DMS53 treated with DMSO at 0.1 percent for 48 hours (cell line): ENCODE data around the gene ATP2A2.

Source experiments
- DNase-seq: peaks from one replicate; lab custom pipeline; 2025; ENCODE audit not compliant: unreplicated experiment; lab: John Stamatoyannopoulos, UW

The ATP2A2 gene

GRCh38 chr12:110258466-110258865 lies 22.6 kb upstream of the ATP2A2 start:
- DNase-seq, result no peak

GRCh38 chr12:110262442-110263388 lies 18.3 kb upstream of the ATP2A2 start:
- no peak for DNase-seq

- no peak for DNase-seq
Observed at GRCh38 chr12:110266381-110266960, 14.6 kb upstream of the ATP2A2 start.

- DNase-seq, result no peak
Observed at GRCh38 chr12:110266980-110267620, 13.9 kb upstream of the ATP2A2 start.

- no peak for DNase-seq
Observed at GRCh38 chr12:110269622-110270124, 11.4 kb upstream of the ATP2A2 start.

GRCh38 chr12:110270125-110270962 lies 10.7 kb upstream of the ATP2A2 start:
- peak; percentile 65 for DNase-seq

- no peak for DNase-seq
Observed at GRCh38 chr12:110271015-110271414, 10.0 kb upstream of the ATP2A2 start.

- DNase-seq, result no peak
Observed at GRCh38 chr12:110277530-110278254, 3.4 kb upstream of the ATP2A2 start.

- no peak for DNase-seq
Observed at GRCh38 chr12:110278255-110278536, 2.9 kb upstream of the ATP2A2 start.

- no peak for DNase-seq
Observed at GRCh38 chr12:110279566-110280375, 1.3 kb upstream of the ATP2A2 start.

- peak; percentile 56 for DNase-seq
Observed at GRCh38 chr12:110280392-110280778, 662 bp upstream of the ATP2A2 start.

- peak; percentile 32 for DNase-seq
Observed at GRCh38 chr12:110281549-110282299, 677 bp downstream of the ATP2A2 start.

- DNase-seq, result peak; percentile 30
Observed at GRCh38 chr12:110282300-110282860, 1.3 kb downstream of the ATP2A2 start.

GRCh38 chr12:110282956-110283817 lies 2.1 kb downstream of the ATP2A2 start:
- DNase-seq, result peak; percentile 28

- no peak for DNase-seq
Observed at GRCh38 chr12:110284597-110284996, 3.5 kb downstream of the ATP2A2 start.

GRCh38 chr12:110286623-110287022 lies 5.6 kb downstream of the ATP2A2 start:
- no peak for DNase-seq

GRCh38 chr12:110287986-110288385 lies 6.9 kb downstream of the ATP2A2 start:
- DNase-seq, result no peak
